Lower lobe of right lung (tissue), 2 donors: ENCODE data around the gene FILIP1L. TPM values are rescaled to one million over a fixed set of nuclear protein-coding genes. Genes with fewer than 3 reads are reported as not detected.

Source experiments
- ATAC-seq, 2 donors: fragments of 200-7000 bp; cut with Tn5 transposase; one replicate each; pipeline ENCODE4 v1.9.1; 2020 to 2022; ENCODE audit warnings: mild to moderate bottlenecking in 2 of 2, moderate library complexity in 2 of 2
- DNase-seq: peaks from one replicate; pipeline ENCODE4 v3.0.0-alpha.2; 2020
- H3K27ac ChIP-seq: fragments of 200-600 bp; one replicate; pipeline ENCODE4 v1.8.0; 2022
- H3K27me3 ChIP-seq: fragments of 200-600 bp; one replicate; pipeline ENCODE4 v1.8.0; 2022; ENCODE audit warnings: low read depth
- H3K36me3 ChIP-seq: fragments of 200-600 bp; one replicate; pipeline ENCODE4 v1.8.0; 2022; ENCODE audit warnings: mild to moderate bottlenecking
- H3K4me1 ChIP-seq: fragments of 200-600 bp; one replicate; pipeline ENCODE4 v1.8.0; 2022
- H3K4me3 ChIP-seq: fragments of 200-600 bp; one replicate; pipeline ENCODE4 v1.8.0; 2022; ENCODE audit warnings: mild to moderate bottlenecking
- H3K9me3 ChIP-seq: fragments of 200-600 bp; one replicate; pipeline ENCODE4 v1.8.0; 2022
- intact Hi-C: fragments of 100-400 bp; cut with DNase I; formaldehyde crosslinking; loops from one replicate; pipeline ENCODE4 v1.11.0; 2022
- total RNA-seq: library from RNA; stranded (reverse); fragmentation: NEBNext Ultra II Directional; extraction: Animal tissue kit (Norgen Biotek cat#: 25700); gene quantifications from one replicate; pipeline ENCODE4 v1.2.1, GENCODE V29; 2021
- TF ChIP-seq, protein P1 (sequence below): fragments of 200-600 bp; IDR thresholded peaks from one replicate; pipeline ENCODE4 v1.8.0; 2022; ENCODE audit warnings: antibody characterized with exemption, mild to moderate bottlenecking
- donor health status: DM: no; HTN: yes; CAD: no; lungs with severe emphysema.

FILIP1L gene
- total RNA-seq, 1 donor from 2014 or later, result 25.0 TPM

DNA sequence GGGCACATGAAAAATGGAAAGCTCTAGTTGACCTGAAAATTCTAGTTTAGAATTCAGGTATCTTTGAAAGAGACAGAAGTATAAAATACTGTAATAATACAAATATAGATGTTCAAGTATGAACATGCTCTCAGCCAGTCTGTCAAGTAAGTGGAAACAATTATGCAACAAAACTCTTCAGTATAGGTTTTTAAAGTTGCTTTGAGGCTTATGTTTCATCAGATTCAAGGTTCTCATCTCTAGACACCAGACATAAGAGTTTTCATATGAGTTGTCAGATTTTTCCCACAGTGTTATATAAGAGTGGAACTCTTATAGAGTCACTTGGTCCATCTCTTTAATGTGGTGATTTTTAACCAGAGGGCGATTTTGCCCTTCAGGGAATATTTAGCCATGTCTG is 274.7 kb downstream of the FILIP1L start:
- Histone ChIP-seq H3K27ac (no peak overlapping the region), H3K36me3 (no peaks in the 10 kb centered on the region), H3K9me3 (no peaks in the 10 kb centered on the region), H3K4me1 (peaks cover 12% of the 10 kb centered on the region), H3K4me3 (no peak overlapping the region), H3K27me3 (no peaks in the 10 kb centered on the region)
- no peak for ATAC-seq
- DNase-seq, result no peak
- TF ChIP-seq, protein P1, sequence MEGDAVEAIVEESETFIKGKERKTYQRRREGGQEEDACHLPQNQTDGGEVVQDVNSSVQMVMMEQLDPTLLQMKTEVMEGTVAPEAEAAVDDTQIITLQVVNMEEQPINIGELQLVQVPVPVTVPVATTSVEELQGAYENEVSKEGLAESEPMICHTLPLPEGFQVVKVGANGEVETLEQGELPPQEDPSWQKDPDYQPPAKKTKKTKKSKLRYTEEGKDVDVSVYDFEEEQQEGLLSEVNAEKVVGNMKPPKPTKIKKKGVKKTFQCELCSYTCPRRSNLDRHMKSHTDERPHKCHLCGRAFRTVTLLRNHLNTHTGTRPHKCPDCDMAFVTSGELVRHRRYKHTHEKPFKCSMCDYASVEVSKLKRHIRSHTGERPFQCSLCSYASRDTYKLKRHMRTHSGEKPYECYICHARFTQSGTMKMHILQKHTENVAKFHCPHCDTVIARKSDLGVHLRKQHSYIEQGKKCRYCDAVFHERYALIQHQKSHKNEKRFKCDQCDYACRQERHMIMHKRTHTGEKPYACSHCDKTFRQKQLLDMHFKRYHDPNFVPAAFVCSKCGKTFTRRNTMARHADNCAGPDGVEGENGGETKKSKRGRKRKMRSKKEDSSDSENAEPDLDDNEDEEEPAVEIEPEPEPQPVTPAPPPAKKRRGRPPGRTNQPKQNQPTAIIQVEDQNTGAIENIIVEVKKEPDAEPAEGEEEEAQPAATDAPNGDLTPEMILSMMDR, result no peak
- intact Hi-C loops, result loop anchor here (10.0 kb wide), 1 partner anchor 415 kb away; no protein-coding TSS in a partner anchor

DNA sequence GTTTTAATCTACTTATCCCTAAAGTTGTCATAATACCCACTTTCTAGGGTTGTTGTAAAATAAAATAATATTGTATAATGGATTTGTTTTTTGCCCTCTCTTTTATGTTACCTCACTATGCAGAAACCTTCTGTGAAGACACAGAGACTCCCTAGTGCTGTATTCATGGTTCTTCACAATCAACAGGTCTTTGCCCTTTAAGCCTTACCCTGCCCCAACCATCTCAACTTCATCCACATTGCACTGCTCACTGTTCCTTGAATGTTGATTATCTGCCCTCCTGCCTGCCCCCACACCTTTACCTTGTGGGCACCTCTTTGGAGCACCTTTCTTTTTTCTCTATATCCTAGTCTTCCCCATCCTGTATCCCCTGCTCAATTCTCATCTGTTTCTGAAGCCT is 275.5 kb downstream of the FILIP1L start:
- TF ChIP-seq, protein P1, result no peak
- Histone ChIP-seq H3K9me3 (no peaks in the 10 kb centered on the region), H3K27ac (no peak overlapping the region), H3K36me3 (no peaks in the 10 kb centered on the region), H3K4me1 (peaks cover 8% of the 10 kb centered on the region), H3K4me3 (no peak overlapping the region), H3K27me3 (no peaks in the 10 kb centered on the region)
- no peak for ATAC-seq
- intact Hi-C loops, result no loop called here
- no peak for DNase-seq

DNA sequence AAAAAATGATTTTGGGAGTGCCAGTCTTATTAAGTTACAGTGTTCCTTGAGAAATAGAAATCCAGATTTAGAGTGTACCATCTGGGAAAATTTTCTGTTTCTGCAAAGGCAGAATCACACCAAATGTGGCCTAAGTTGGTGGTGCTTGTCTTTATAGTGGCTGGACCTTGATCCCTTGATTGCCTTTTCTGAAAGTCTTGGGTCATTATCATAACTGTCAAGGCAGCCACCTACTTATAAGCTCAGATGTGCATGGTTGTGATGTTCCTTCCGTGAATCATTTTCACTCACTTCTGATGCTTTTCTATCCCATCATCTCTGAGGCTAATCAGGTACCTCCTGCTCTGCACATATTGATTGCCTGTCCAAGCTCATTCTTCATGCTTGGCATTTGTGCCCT is 276.6 kb downstream of the FILIP1L start:
- H3K4me1 ChIP-seq, result no peaks in the 10 kb centered on the region
- no peaks in the 10 kb centered on the region for H3K27me3 ChIP-seq
- no peak overlapping the region for H3K27ac ChIP-seq
- intact Hi-C loops, result no loop called here
- ATAC-seq, result no peak
- DNase-seq, result no peak
- no peaks in the 10 kb centered on the region for H3K9me3 ChIP-seq
- TF ChIP-seq, protein P1, result no peak
- H3K36me3 ChIP-seq, result no peaks in the 10 kb centered on the region
- no peak overlapping the region for H3K4me3 ChIP-seq

DNA sequence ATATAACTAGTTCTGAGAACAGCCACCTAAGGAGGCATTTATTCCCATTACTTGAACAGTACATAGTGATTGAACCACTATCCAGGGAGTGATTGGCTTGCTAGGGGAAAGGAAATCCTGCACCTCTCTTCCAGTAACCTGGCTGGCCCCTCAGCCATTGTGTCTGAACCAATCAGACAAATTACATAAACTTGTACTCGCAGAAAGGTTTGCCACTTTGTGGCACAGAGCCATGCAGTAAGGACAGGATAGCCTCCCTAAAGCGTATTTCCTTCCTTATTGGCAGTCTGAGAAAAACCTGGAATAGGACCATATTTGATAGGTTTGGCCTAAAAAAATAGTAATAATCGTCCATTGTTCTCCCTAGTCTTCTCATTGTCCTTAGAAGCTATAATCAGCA is 277.6 kb downstream of the FILIP1L start:
- H3K9me3 ChIP-seq, result no peaks in the 10 kb centered on the region
- DNase-seq, result no peak
- H3K4me3 ChIP-seq, result no peak overlapping the region
- H3K36me3 ChIP-seq, result no peaks in the 10 kb centered on the region
- H3K27ac ChIP-seq, result no peak overlapping the region
- no peaks in the 10 kb centered on the region for H3K27me3 ChIP-seq
- no peak for ATAC-seq
- intact Hi-C loops, result no loop called here
- TF ChIP-seq, protein P1, result no peak
- no peaks in the 10 kb centered on the region for H3K4me1 ChIP-seq

DNA sequence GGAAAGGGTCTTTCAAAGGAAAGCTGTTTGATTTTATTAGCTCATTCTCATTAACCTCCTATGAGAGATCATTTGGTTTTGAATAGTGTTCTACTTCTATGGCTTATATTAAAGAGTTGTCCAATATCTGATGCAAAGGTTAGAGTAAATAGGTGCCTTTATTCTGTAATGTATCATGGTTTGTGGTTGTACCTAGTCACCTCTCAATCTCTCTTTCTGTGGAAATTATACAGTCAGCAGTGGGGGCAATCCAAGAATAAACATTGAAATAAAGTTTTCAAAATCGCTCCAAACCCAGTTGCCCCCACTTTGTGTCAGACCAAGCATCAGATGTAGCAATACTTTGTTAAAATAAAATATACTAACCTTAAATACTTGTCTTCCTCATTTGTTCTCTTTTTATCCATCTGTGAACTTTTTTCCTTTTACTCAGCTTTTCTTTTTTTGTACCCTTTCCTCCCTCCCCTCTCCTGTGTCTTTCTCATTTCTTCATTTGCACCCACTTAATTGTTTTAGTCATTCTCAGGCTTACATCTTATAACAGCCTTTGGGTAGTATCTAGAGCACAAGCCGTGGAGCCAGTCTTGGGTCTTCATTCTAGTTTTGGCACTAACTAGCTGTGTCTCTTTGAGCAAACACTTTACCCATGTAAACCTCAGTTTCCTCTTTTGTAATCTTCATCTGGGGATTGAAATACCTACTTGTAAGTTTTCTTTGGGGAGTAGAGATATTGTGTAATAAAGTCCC is 279.9 kb downstream of the FILIP1L start:
- Histone ChIP-seq H3K36me3 (no peaks in the 10 kb centered on the region), H3K27ac (no peak overlapping the region), H3K4me3 (no peak overlapping the region), H3K27me3 (no peaks in the 10 kb centered on the region), H3K9me3 (no peaks in the 10 kb centered on the region), H3K4me1 (no peaks in the 10 kb centered on the region)
- ATAC-seq (no peak), DNase-seq (no peak)
- intact Hi-C loops, result no loop called here
- TF ChIP-seq, protein P1, result no peak
